Neural progenitor cell (in vitro differentiated cells): ENCODE measurements around the gene DCLRE1C.

ENCODE experiments used
- EZH2 ChIP-seq: fragments of 200-600 bp; sonication (generic); IDR thresholded peaks from 2 replicates; pipeline ENCODE4 v1.6.1; 2017; ENCODE audit warnings: antibody characterized with exemption, mild to moderate bottlenecking, moderate library complexity
- TF ChIP-seq, protein P1 (sequence below): fragments of 200-600 bp; sonication (generic); IDR thresholded peaks from 2 replicates; pipeline ENCODE4 v1.5.1; 2017; ENCODE audit warnings: antibody characterized with exemption, mild to moderate bottlenecking

DNA sequence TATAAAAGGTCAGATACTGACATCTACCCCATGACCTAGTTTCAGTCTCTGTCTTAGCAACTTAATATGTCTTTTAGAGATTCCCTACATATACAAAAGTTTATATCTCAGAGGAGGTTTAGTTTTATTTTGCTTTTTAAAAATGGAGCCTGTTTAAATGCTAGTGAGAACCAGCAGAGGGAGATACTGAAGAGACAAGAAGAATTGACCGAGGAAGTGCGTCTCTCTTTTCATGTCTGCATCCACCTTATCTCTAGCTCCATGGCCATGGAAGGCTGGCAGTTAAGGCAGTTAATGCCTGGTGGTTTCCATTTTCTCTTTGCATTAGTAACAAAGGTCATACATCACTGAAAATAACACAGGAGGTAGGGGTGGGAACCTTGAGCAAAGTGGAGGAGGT, 64.6 kb downstream of the DCLRE1C start:
- TF ChIP-seq, protein P1, sequence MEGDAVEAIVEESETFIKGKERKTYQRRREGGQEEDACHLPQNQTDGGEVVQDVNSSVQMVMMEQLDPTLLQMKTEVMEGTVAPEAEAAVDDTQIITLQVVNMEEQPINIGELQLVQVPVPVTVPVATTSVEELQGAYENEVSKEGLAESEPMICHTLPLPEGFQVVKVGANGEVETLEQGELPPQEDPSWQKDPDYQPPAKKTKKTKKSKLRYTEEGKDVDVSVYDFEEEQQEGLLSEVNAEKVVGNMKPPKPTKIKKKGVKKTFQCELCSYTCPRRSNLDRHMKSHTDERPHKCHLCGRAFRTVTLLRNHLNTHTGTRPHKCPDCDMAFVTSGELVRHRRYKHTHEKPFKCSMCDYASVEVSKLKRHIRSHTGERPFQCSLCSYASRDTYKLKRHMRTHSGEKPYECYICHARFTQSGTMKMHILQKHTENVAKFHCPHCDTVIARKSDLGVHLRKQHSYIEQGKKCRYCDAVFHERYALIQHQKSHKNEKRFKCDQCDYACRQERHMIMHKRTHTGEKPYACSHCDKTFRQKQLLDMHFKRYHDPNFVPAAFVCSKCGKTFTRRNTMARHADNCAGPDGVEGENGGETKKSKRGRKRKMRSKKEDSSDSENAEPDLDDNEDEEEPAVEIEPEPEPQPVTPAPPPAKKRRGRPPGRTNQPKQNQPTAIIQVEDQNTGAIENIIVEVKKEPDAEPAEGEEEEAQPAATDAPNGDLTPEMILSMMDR: peak; percentile 42
- TF ChIP-seq EZH2: no peak
